Peyer's patch (tissue), 4 donors: ENCODE results near the gene SCRN2.
A peak's percentile ranks its signal among the peaks of the same experiment; 100 is the strongest.

Experiments
- POLR2A ChIP-seq, 2 donors: fragments of 450-650 bp; IDR thresholded peaks; one replicate each; pipeline ENCODE4 v1.5.1; 2017; ENCODE audit warnings: antibody characterized with exemption in 2 of 2, mild to moderate bottlenecking in 2 of 2, moderate library complexity in 2 of 2
- TF ChIP-seq, protein P1 (sequence below), 6 experiments: fragments of 450-650 bp in 4 of 6; fragments of 200-600 bp in 2 of 6; sonication (generic) in 1 of 6; IDR thresholded peaks; one replicate each; pipeline ENCODE4 v1.5.1; 2017 to 2019; ENCODE audit warnings: antibody characterized with exemption in 6 of 6, mild to moderate bottlenecking in 3 of 6, moderate library complexity in 1 of 6

DNA sequence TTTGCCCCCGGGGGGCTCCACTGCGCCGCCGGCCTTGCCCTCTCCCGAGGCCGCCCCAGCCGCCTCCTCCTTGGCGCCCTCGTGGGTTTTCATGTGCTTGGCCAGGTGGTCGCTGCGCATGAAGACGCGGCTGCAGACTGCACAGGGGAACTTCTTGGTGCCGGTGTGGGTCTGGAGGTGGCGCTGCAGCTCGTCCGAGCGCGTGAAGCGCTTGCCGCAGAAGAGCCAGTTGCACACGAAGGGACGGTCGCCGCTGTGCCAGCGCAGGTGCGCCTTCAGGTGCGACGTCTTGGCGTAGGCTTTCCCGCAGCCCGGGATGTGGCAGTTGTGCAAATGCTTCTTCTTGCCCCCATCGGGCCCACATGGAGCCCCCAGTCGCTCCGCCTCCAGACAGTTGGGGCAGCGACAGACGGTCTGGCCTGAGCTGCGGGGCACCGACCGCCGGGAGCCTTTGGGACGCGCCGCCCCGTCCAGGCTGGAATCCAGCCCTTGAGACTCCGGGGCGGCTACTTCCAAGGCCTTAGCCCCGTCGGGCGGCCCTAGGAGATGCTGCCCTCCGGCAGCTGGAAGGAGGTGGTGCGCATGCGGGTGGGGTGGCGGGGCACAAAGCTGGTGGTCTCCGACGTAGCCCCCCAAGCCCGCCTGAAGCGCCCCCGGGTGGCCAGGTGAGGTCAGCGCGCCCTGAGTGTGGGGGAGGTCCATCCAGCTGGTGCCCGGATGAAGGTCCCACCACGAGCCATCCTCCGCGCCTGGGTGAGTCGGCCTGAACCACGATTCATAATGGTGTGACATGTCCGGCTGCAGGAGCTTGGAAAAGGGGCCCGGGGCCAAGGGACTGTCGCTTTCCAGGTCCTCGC, 6.5 kb upstream of the SCRN2 start:
- TF ChIP-seq, protein P1, sequence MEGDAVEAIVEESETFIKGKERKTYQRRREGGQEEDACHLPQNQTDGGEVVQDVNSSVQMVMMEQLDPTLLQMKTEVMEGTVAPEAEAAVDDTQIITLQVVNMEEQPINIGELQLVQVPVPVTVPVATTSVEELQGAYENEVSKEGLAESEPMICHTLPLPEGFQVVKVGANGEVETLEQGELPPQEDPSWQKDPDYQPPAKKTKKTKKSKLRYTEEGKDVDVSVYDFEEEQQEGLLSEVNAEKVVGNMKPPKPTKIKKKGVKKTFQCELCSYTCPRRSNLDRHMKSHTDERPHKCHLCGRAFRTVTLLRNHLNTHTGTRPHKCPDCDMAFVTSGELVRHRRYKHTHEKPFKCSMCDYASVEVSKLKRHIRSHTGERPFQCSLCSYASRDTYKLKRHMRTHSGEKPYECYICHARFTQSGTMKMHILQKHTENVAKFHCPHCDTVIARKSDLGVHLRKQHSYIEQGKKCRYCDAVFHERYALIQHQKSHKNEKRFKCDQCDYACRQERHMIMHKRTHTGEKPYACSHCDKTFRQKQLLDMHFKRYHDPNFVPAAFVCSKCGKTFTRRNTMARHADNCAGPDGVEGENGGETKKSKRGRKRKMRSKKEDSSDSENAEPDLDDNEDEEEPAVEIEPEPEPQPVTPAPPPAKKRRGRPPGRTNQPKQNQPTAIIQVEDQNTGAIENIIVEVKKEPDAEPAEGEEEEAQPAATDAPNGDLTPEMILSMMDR (IDR thresholded peaks at IDR 0.05): peak in 2 of 6 experiments; percentile 21 to 25
- no peak for TF ChIP-seq POLR2A (IDR thresholded peaks at IDR 0.05)
